Hindlimb muscle (tissue), 1 donor: ENCODE measurements around the gene CLEC4F. TPM values are rescaled to one million over a fixed set of nuclear protein-coding genes. Genes with fewer than 3 reads are reported as not detected.

Source experiments
- DNase-seq: peaks from one replicate; pipeline ENCODE4 v3.0.0-alpha.2; 2013
- polyA plus RNA-seq: library from polyadenylated mRNA; unstranded; fragments of 120-200 nt; gene quantifications from one replicate; pipeline ENCODE4 v1.2.1, GENCODE V29; 2013; ENCODE audit not compliant: insufficient read length

The CLEC4F gene
- polyA plus RNA-seq, 1 donor: 0.36 TPM

DNA sequence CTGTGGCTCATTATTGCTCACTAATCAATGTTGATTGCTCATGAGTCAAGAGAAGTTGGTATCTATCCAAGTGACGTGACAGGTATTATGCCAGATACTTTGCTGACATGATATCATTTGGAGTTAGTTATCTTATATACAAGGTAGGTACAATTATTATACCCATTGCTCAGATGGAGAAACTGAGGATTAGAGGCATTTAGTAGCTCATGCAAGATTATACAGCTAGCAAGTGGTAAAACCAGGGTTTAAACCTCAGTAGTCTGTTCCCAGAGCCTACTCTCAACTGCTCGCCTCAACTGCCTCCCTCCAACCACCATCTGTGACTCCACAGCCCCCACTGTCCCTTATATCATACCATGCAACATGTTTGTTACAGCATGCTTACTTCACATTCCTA lies 36.1 kb downstream of the CLEC4F start:
- DNase-seq: no peak

- DNase-seq: no peak
Observed at GRCh38 chr2:70779911-70780545, 40.4 kb downstream of the CLEC4F start.

- DNase-seq: no peak
Observed at GRCh38 chr2:70779491-70779890, 40.9 kb downstream of the CLEC4F start.

DNA sequence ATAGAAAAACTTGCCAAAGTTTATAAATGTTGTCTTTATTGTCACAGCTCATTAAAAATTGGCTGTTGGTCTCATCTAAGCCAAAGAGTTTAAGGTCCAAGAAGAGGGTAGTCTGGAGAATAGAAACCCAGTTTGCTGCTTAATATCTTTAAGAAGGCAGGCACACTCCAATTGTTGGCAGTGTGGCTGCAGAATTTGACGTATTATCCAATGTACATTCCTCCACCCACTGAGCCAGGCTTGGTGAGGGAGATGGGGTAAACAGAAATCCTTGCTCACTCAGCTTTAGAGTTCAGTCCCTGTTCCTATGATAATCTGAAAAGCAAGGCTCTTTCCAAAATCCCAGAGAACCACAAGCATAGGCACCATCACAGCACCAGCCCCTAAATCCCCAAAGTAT lies 41.7 kb downstream of the CLEC4F start:
- DNase-seq: no peak

DNA sequence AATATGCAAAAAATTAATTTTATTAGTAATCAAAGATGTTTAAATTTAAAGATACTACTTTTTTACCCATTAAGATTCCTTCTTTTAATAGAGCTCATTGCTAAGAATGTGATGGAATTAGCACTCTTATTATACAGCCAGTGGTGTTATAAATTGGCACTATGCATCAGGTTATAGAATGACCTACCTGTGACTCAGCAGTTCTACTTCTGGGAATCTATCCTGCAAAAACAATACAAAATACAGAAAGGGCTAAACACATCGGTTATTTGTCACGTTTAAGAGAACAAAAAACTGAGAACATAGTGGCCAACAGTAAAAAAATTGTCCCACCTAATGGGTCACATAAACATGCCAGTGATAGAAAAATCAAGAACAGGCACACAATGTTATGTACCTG lies 42.9 kb downstream of the CLEC4F start:
- no peak for DNase-seq

GRCh38 chr2:70776266-70776665 lies 44.1 kb downstream of the CLEC4F start:
- DNase-seq: no peak

DNA sequence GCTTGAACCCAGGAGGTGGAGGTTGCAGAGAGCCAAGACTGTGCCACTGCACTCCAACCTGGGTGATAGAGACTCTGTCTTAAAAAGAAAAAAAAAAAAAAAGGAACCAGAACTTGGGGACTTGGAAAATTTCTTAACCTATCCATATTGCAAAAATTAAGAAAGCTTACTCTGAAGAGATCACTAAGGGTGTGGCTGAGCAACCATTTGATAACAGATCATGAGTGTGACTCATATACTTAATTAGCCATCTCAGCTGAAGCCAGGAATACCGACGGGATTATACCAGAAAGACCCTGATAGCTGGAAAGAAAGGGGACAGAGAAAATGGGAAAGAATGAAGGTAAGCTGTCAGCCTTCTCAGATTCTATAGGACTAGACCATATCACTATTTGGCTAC lies 45.3 kb downstream of the CLEC4F start:
- no peak for DNase-seq

- DNase-seq: no peak
Observed at GRCh38 chr2:70772486-70773155, 47.8 kb downstream of the CLEC4F start.

DNA sequence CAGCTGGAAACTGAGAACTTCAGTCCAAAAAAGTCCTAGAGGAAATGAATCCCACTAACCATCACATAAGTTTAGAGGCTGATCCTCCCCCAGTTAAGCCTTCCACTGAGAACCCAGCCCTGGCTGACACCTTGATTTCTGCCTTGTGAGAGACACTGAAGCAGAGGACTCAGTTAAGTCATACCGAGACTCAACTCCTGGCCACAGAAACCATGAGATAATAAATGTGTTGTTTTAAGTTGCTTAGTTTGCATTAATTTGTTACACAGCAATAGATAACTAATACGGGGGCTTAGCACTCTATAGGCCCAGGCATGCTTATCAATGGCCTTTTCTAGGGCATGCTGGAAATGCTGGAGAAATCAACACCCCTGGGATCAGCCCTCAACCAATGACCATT lies 49.0 kb downstream of the CLEC4F start:
- no peak for DNase-seq

DNA sequence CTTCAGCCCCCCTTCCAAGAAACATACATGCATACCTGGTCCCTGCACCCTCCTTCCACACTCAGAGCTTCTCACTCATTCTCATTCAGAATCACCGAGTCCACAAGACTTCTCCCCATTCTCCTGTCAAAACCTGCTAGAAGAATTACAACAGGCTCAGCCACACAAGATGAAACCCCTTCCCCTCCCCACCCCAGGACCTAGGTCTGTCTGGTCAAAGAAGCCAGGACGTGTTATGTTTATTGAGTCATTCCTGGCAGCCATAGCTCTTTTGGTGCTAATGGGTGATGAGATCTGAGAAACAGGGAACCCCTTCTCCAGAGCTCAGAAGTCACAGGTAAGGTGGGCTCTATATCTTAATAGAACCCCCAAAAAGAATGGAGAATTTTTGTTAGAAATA lies 50.9 kb downstream of the CLEC4F start:
- DNase-seq: no peak

GRCh38 chr2:70768590-70769085 lies 51.8 kb downstream of the CLEC4F start:
- no peak for DNase-seq

GRCh38 chr2:70767699-70768589 lies 52.5 kb downstream of the CLEC4F start, which contains the start of gene ADD2:
ADD2 (minus strand) TSS chr2:70768200; CDS start chr2:70706408, 61,792 bp downstream.
- peak; percentile 49 for DNase-seq

DNA sequence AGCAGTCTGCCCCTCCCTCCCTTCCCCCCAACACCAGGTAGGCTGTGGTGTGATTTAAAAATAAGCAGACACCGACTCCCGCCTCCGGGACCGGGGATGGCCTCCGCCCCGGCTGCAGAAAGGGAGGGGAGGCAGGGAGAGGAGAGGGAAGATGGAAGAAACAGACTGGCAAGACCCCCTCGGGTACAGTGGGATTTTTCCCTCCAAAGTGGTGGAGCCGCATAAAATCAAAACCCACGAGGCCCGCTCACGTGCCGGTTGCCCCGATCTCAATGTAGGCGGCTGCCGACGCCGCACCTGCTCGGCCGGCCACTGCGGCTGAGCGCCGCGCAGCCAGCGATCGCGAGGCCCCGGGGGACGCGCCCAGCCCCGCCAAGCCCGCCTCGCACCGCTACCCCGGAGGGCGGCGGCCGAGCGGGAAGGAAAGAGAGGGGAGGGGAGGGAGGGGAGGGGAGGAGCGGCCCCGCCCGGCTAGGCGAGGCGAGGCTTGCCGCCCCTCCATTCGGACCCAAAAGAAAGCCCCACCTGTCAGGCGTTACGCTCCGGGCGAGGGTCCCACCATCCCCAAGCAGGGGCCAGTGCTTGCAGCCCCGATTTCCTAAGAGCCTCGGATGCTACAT lies 53.2 kb downstream of the CLEC4F start:
- DNase-seq: no peak

DNA sequence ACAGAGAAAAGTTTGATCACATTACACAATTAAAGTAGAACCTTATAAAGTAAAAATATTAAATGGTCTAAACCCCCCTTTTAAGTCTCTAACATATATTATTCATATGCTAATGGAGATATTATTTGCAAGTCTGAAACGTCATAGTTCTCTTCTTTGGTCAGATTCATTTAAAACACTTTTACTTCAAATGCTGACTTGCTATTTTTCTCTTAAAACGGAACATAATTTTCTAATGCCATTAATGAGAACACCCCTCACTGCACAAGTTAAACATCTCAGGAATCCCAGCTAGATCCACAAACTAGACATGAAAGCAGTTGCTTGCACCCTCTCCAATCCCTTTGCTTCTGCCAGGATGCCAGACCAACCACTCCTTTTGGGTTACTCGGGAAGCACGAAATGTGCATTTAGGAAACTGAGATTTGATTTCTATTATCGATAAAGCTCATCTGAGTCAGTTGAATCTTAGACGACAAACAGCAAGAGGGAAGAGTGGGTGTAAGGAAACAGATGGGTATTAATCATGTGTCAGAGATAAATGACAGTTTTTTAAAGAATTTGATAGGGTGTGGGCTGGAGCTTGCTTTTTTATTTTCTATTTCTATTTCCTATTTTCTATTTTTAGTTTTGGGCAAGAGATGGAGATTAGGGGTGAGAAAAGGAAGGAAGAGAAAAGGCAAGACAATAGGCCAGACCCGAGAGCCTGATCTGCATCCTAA lies 53.9 kb downstream of the CLEC4F start:
- DNase-seq: no peak

- no peak for DNase-seq
Observed at GRCh38 chr2:70765507-70765906, 54.9 kb downstream of the CLEC4F start.

GRCh38 chr2:70759446-70759845 lies 61.0 kb downstream of the CLEC4F start:
- DNase-seq: no peak

Other genes with a start within 250 kb of the CLEC4F start
- gene ADD2, start 52.4 kb downstream of the CLEC4F start, polyA plus RNA-seq: 3.0 TPM
- not detected for gene FIGLA, start 30.0 kb downstream of the CLEC4F start, polyA plus RNA-seq
- gene CD207, start 15.2 kb upstream of the CLEC4F start, polyA plus RNA-seq: 0.27 TPM
- 5.2 TPM for gene VAX2, start 80.0 kb upstream of the CLEC4F start, polyA plus RNA-seq
- 1.3 TPM for gene ATP6V1B1, start 115.3 kb upstream of the CLEC4F start, polyA plus RNA-seq
- gene ANKRD53, start 158.0 kb upstream of the CLEC4F start, polyA plus RNA-seq: 1.5 TPM
- gene TEX261, start 174.3 kb upstream of the CLEC4F start, polyA plus RNA-seq: 40.2 TPM
- 81.5 TPM for gene NAGK, start 248.0 kb upstream of the CLEC4F start, polyA plus RNA-seq